HG03159 (cell line): ENCODE data around the gene MTREX.
"Not testable (repeated sequence)": the region's sequence is repeated elsewhere in the genome, so short reads cannot be mapped to it uniquely, and the experiment has no call there.

Source experiments
- ATAC-seq: cut with Tn5 transposase; IDR thresholded peaks from one replicate; pipeline ENCODE4 v1.9.1; 2021; ENCODE audit warnings: mild to moderate bottlenecking, moderate library complexity; ENCODE audit not compliant: unreplicated experiment

The MTREX gene

GRCh38 chr5:55307383-55308253, at the start of gene MTREX, which contains the start of gene DHX29:
Gene MTREX, plus strand, starts transcription at chr5:55307989. Its CDS starts 25 bp downstream, at chr5:55308014.
Gene DHX29, minus strand, starts transcription at chr5:55307694. Its CDS starts 121 bp downstream, at chr5:55307573.
- peak; percentile 87 for ATAC-seq

- ATAC-seq, result no peak
Measured at GRCh38 chr5:55258339-55258738, 49.5 kb upstream of the MTREX start.

- no peak for ATAC-seq
Measured at GRCh38 chr5:55276771-55277170, 31.0 kb upstream of the MTREX start.

GRCh38 chr5:55278778-55279177, 29.0 kb upstream of the MTREX start:
- ATAC-seq, result no peak

GRCh38 chr5:55286411-55286933, 21.3 kb upstream of the MTREX start:
- no peak for ATAC-seq

GRCh38 chr5:55289808-55290207, 18.0 kb upstream of the MTREX start:
- no peak for ATAC-seq

GRCh38 chr5:55290991-55291390, 16.8 kb upstream of the MTREX start:
- ATAC-seq, result no peak

- no peak for ATAC-seq
Measured at GRCh38 chr5:55294935-55295334, 12.9 kb upstream of the MTREX start.

- no peak for ATAC-seq
Measured at GRCh38 chr5:55300890-55301289, 6.9 kb upstream of the MTREX start.

- ATAC-seq, result no peak
Measured at GRCh38 chr5:55303238-55303690, 4.5 kb upstream of the MTREX start.

GRCh38 chr5:55304584-55304983, 3.2 kb upstream of the MTREX start:
- no peak for ATAC-seq

- no peak for ATAC-seq
Measured at GRCh38 chr5:55305345-55305744, 2.4 kb upstream of the MTREX start.

GRCh38 chr5:55306641-55307382, 977 bp upstream of the MTREX start:
- no peak for ATAC-seq

- peak; percentile 4 for ATAC-seq
Measured at GRCh38 chr5:55308254-55308836, 556 bp downstream of the MTREX start.

GRCh38 chr5:55313870-55314617, 6.3 kb downstream of the MTREX start:
- ATAC-seq, result no peak

GRCh38 chr5:55316289-55316688, 8.5 kb downstream of the MTREX start:
- ATAC-seq, result no peak

- no peak for ATAC-seq
Measured at GRCh38 chr5:55316837-55317236, 9.0 kb downstream of the MTREX start.

GRCh38 chr5:55318237-55318636, 10.4 kb downstream of the MTREX start:
- not testable (repeated sequence) for ATAC-seq

- no peak for ATAC-seq
Measured at GRCh38 chr5:55319491-55319890, 11.7 kb downstream of the MTREX start.

- ATAC-seq, result no peak
Measured at GRCh38 chr5:55320571-55320970, 12.8 kb downstream of the MTREX start.
